NCI-H2171 treated with DMSO at 0.1 percent for 48 hours (cell line): ENCODE data around the gene WBP1.
"Not testable (repeated sequence)": the region's sequence is repeated elsewhere in the genome, so short reads cannot be mapped to it uniquely, and the experiment has no call there.

Source experiments
- DNase-seq: peaks from one replicate; lab custom pipeline; 2025; lab: John Stamatoyannopoulos, UW

WBP1 gene

GRCh38 chr2:74458132-74458937 lies at the start of gene WBP1:
Gene WBP1 (plus strand): TSS chr2:74458438. CDS start chr2:74458603, 165 bp downstream.
- peak; percentile 100 for DNase-seq

GRCh38 chr2:74413001-74413698 lies 45.1 kb upstream of the WBP1 start:
- no peak for DNase-seq

GRCh38 chr2:74414441-74414840 lies 43.8 kb upstream of the WBP1 start:
- DNase-seq, result no peak

- no peak for DNase-seq
These were observed 43.1 kb upstream of the WBP1 start for GRCh38 chr2:74414881-74415761.

GRCh38 chr2:74415762-74416395 lies 42.4 kb upstream of the WBP1 start:
- no peak for DNase-seq

GRCh38 chr2:74416778-74417177 lies 41.5 kb upstream of the WBP1 start:
- peak; percentile 68 for DNase-seq

- DNase-seq, result no peak
These were observed 41.0 kb upstream of the WBP1 start for GRCh38 chr2:74417197-74417596.

GRCh38 chr2:74417763-74418162 lies 40.5 kb upstream of the WBP1 start:
- no peak for DNase-seq

GRCh38 chr2:74418312-74418711 lies 39.9 kb upstream of the WBP1 start:
- DNase-seq, result no peak

GRCh38 chr2:74419345-74419744 lies 38.9 kb upstream of the WBP1 start:
- no peak for DNase-seq

- no peak for DNase-seq
These were observed 38.2 kb upstream of the WBP1 start for GRCh38 chr2:74420006-74420405.

GRCh38 chr2:74420443-74421103 lies 37.7 kb upstream of the WBP1 start:
- DNase-seq, result not testable (repeated sequence)

GRCh38 chr2:74421221-74421870 lies 36.9 kb upstream of the WBP1 start, which contains the start of the genes C2orf81 and WDR54:
Gene C2orf81 (minus strand): TSS chr2:74421619. CDS start chr2:74421560, 59 bp downstream.
Gene WDR54 (plus strand): TSS chr2:74421730. CDS start chr2:74422154, 424 bp downstream.
- DNase-seq, result peak; percentile 88

- no peak for DNase-seq
These were observed 34.8 kb upstream of the WBP1 start for GRCh38 chr2:74423231-74424095.

GRCh38 chr2:74424139-74424992 lies 33.9 kb upstream of the WBP1 start:
- no peak for DNase-seq

GRCh38 chr2:74424995-74425406 lies 33.2 kb upstream of the WBP1 start:
- DNase-seq, result no peak

GRCh38 chr2:74425523-74425922 lies 32.7 kb upstream of the WBP1 start:
- DNase-seq, result no peak

GRCh38 chr2:74426181-74426758 lies 32.0 kb upstream of the WBP1 start:
- DNase-seq, result no peak
